Measurements from ENCODE around the gene APOL2. TPM values are rescaled to one million over a fixed set of nuclear protein-coding genes. Genes with fewer than 3 reads are reported as not detected.
A peak's percentile ranks its signal among the peaks of the same experiment; 100 is the strongest.

Gene APOL2
- total RNA-seq, 1 donor from 2014 or later: 12.8 TPM

GRCh38 chr22:36280379-36280778, 41.1 kb upstream of the APOL2 start:
- TF ChIP-seq, protein P1, sequence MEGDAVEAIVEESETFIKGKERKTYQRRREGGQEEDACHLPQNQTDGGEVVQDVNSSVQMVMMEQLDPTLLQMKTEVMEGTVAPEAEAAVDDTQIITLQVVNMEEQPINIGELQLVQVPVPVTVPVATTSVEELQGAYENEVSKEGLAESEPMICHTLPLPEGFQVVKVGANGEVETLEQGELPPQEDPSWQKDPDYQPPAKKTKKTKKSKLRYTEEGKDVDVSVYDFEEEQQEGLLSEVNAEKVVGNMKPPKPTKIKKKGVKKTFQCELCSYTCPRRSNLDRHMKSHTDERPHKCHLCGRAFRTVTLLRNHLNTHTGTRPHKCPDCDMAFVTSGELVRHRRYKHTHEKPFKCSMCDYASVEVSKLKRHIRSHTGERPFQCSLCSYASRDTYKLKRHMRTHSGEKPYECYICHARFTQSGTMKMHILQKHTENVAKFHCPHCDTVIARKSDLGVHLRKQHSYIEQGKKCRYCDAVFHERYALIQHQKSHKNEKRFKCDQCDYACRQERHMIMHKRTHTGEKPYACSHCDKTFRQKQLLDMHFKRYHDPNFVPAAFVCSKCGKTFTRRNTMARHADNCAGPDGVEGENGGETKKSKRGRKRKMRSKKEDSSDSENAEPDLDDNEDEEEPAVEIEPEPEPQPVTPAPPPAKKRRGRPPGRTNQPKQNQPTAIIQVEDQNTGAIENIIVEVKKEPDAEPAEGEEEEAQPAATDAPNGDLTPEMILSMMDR (IDR thresholded peaks at IDR 0.05): no peak
- no peak for TF ChIP-seq EZH2phosphoT487 (IDR thresholded peaks at IDR 0.05)
- no peak for TF ChIP-seq EZH2 (IDR thresholded peaks at IDR 0.05)
- Mint-ChIP-seq H3K27ac (peak overlapping the region; percentile 78), H3K4me3 (no peak overlapping the region), H3K4me1 (peaks cover 4% of the 10 kb centered on the region), H3K9me3 (no peaks in the 10 kb centered on the region), H3K27me3 (ENCODE audit: insufficient read depth, low read depth) (no peaks in the 10 kb centered on the region), H3K36me3 (peaks cover 23% of the 10 kb centered on the region)
- H3K27me3 ChIP-seq: no peaks in the 10 kb centered on the region
- H3K4me3 ChIP-seq: no peak overlapping the region
- H3K4me2 ChIP-seq: no peak overlapping the region
- no peaks in the 10 kb centered on the region for H4K20me1 ChIP-seq (ENCODE audit: low read depth)
- no peak overlapping the region for H3K9ac ChIP-seq
- H3K36me3 ChIP-seq: no peaks in the 10 kb centered on the region
- no peak for DNase-seq (ENCODE audit: low spot score)
- no peaks in the 10 kb centered on the region for H3K79me2 ChIP-seq (ENCODE audit: low read depth)
- no peak overlapping the region for H2AFZ ChIP-seq (replicated peaks)
- peaks cover 17% of the 10 kb centered on the region for H3F3A ChIP-seq (ENCODE audit: low read depth)
- H3K4me1 ChIP-seq: peaks cover 6% of the 10 kb centered on the region
- H3K9me3 ChIP-seq (ENCODE audit: low read depth): no peaks in the 10 kb centered on the region
- no peak overlapping the region for H3K27ac ChIP-seq

- Histone ChIP-seq H4K20me1 (ENCODE audit: low read depth) (no peaks in the 10 kb centered on the region), H3K36me3 (no peaks in the 10 kb centered on the region), H3K9me3 (ENCODE audit: low read depth) (no peaks in the 10 kb centered on the region), H3K4me1 (peaks cover 6% of the 10 kb centered on the region), H3K79me2 (ENCODE audit: low read depth) (no peaks in the 10 kb centered on the region), H3F3A (ENCODE audit: low read depth) (peaks cover 17% of the 10 kb centered on the region), H2AFZ (replicated peaks) (no peak overlapping the region), H3K4me2 (no peak overlapping the region), H3K27ac (no peak overlapping the region), H3K27me3 (no peaks in the 10 kb centered on the region), H3K4me3 (no peak overlapping the region), H3K9ac (no peak overlapping the region)
- Mint-ChIP-seq H3K9me3 (no peaks in the 10 kb centered on the region), H3K4me1 (peaks cover 4% of the 10 kb centered on the region), H3K4me3 (no peak overlapping the region), H3K36me3 (peaks cover 20% of the 10 kb centered on the region), H3K27ac (peak overlapping the region; percentile 34), H3K27me3 (ENCODE audit: insufficient read depth, low read depth) (no peaks in the 10 kb centered on the region)
- DNase-seq (ENCODE audit: low spot score): no peak
- TF ChIP-seq EZH2 (IDR thresholded peaks at IDR 0.05): no peak
- no peak for TF ChIP-seq EZH2phosphoT487 (IDR thresholded peaks at IDR 0.05)
- TF ChIP-seq, protein P1 (IDR thresholded peaks at IDR 0.05): no peak
These were observed 39.9 kb upstream of the APOL2 start for GRCh38 chr22:36279219-36279666.

DNA sequence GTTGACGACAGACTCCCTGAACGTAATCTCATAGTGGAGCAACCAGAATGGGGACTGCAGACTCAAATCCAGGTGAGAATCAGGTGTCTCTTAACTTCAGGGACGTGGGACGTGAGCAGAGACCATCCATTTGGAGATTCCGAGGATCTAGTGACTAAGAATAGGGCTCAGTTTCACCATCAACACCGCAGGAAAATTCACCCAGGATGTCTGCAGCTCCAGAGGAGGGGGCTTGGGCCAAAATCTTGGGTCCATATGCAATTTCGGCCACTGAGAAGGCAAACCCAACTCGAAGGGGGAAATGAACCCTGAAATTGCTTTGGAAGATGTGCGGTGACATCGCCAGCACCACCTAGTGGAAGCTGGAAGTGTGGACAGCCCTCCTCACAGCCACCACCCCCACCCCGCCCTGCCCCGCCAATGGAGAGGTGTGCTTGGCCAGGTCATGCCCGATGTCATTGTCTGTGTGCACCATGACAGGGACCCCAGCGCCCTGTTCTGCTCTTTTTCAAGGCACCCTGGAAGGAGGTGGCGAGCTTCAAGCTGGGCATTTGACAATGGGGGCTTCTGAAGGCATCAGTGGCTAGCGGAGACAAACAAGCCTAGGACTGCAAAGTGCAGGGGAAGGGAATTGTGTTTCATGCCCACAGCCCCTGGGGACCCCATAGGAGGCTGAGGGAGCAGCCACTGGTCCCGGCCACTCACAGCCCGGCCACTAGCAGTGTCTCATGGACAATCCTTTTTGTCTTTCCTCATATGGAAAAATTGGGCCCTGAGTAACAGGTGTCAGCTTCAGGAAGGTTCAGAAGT, 38.4 kb upstream of the APOL2 start:
- peaks cover 17% of the 10 kb centered on the region for H3F3A ChIP-seq (ENCODE audit: low read depth)
- H3K27me3 ChIP-seq: no peaks in the 10 kb centered on the region
- TF ChIP-seq, protein P1 (IDR thresholded peaks at IDR 0.05): peak; percentile 72
- no peak for TF ChIP-seq EZH2 (IDR thresholded peaks at IDR 0.05)
- H3K36me3 Mint-ChIP-seq: peaks cover 14% of the 10 kb centered on the region
- H3K27ac Mint-ChIP-seq: no peak overlapping the region
- no peaks in the 10 kb centered on the region for H3K9me3 ChIP-seq (ENCODE audit: low read depth)
- peaks cover 2% of the 10 kb centered on the region for H3K27me3 Mint-ChIP-seq (ENCODE audit: insufficient read depth, low read depth)
- peaks cover 6% of the 10 kb centered on the region for H3K4me1 ChIP-seq
- H3K79me2 ChIP-seq (ENCODE audit: low read depth): no peaks in the 10 kb centered on the region
- H4K20me1 ChIP-seq (ENCODE audit: low read depth): no peaks in the 10 kb centered on the region
- H3K4me2 ChIP-seq: peak overlapping the region; percentile 58
- DNase-seq (ENCODE audit: low spot score): peak; percentile 78
- no peaks in the 10 kb centered on the region for H3K9me3 Mint-ChIP-seq
- peaks cover 4% of the 10 kb centered on the region for H3K4me1 Mint-ChIP-seq
- H2AFZ ChIP-seq (replicated peaks): peak overlapping the region; percentile 83
- H3K36me3 ChIP-seq: no peaks in the 10 kb centered on the region
- no peak overlapping the region for H3K27ac ChIP-seq
- no peak overlapping the region for H3K4me3 Mint-ChIP-seq
- no peak overlapping the region for H3K9ac ChIP-seq
- no peak overlapping the region for H3K4me3 ChIP-seq

All from neural progenitor cell (in vitro differentiated cells).